ENCODE measurements around the gene EIF2AK3. TPM values are rescaled to one million over a fixed set of nuclear protein-coding genes. Genes with fewer than 3 reads are reported as not detected.

Gene EIF2AK3
- polyA plus RNA-seq, 1 experiment = 3.8 TPM

DNA sequence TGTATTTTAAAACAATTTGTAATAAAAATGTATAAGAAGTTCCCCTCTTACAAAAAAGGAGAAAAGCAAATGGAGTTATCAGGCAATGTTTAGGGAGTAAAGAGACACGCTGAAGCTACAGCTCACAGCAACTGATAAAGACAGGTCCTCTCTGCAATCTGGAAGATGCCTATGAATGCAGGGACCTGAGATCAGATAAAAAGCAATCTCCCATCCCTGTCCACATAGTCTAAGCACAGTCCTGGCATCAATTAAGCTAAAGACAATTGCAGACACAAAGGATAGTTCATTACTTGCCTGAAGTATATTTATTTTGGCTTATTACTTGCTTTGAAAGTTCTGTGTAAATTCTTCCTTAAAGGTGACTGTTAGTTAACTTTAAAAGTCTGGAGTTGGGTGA is 5.0 kb downstream of the EIF2AK3 start:
- ChIA-PET CTCF (interaction anchor here (0.5 to 0.8 kb wide), 3 partner anchors 16 to 50 kb away, joined by 3 to 4 read pairs (median 3); no protein-coding TSS in a partner anchor), POLR2A (interaction anchor here (0.6 kb wide), 1 partner anchor 13 kb away, joined by 17 read pairs; no protein-coding TSS in a partner anchor)
- Histone ChIP-seq H3K4me3 (ENCODE audit: low read depth, low read length) (no peak overlapping the region), H3K27me3 (ENCODE audit: control insufficient read depth, insufficient read depth, low read length) (no peaks in the 10 kb centered on the region), H3K36me3 (ENCODE audit: control insufficient read depth, insufficient read depth, low read length) (no peaks in the 10 kb centered on the region)
- DNase-seq (ENCODE audit: low read depth) = no peak
- TF ChIP-seq CTCF (IDR thresholded peaks at IDR 0.05; ENCODE audit: insufficient read depth, low read depth, low read length) = no peak

DNA sequence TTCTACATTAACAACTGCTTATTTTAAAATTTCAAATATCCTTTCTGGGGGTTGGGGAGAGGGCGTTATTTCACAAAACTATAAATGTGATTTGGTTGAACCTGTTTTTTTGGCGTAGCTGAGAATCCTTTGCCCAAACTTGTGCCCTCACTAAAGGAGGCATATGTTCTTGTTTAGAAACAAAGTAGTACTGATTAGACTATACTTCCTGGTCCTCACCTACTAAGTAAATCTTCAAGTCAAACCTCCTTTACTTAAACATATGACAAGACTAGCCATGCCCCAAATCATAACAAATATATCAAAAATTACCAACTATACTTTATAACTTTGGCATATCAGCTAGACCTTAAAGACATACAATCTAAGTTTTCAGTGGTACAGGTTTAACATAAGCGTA is 5.8 kb downstream of the EIF2AK3 start:
- CTCF ChIA-PET = interaction anchor here (1.1 to 1.2 kb wide), 2 partner anchors 9 to 50 kb away, joined by 3 read pairs; no protein-coding TSS in a partner anchor
- DNase-seq (ENCODE audit: low read depth) = no peak
- POLR2A ChIA-PET = no interaction called here
- no peak overlapping the region for H3K4me3 ChIP-seq (ENCODE audit: low read depth, low read length)
- no peaks in the 10 kb centered on the region for H3K36me3 ChIP-seq (ENCODE audit: control insufficient read depth, insufficient read depth, low read length)
- H3K27me3 ChIP-seq (ENCODE audit: control insufficient read depth, insufficient read depth, low read length) = no peaks in the 10 kb centered on the region
- no peak for TF ChIP-seq CTCF (IDR thresholded peaks at IDR 0.05; ENCODE audit: insufficient read depth, low read depth, low read length)

DNA sequence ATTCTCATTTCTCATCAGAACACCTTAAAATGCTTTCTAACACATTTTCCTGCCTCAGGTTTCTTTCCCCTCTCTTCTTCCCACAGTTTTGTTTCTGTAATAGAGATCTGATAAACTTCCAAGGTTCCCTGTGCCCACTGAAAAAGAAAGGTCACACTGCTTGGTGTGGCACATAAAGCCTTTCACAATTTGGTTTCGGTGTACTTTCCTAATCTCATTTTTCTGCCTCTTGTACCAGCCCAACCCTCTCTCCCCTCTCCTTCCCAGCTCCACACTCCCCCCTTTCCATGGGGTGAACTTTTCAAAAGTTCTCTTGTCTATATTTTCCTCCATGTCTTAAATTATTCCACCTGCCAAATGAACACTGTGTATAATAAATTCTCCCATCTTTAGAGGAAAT is 7.2 kb downstream of the EIF2AK3 start:
- CTCF ChIA-PET = interaction anchor here (1.8 kb wide), 1 partner anchor 29 kb away, joined by 3 read pairs; no protein-coding TSS in a partner anchor
- H3K4me3 ChIP-seq (ENCODE audit: low read depth, low read length) = no peak overlapping the region
- TF ChIP-seq CTCF (IDR thresholded peaks at IDR 0.05; ENCODE audit: insufficient read depth, low read depth, low read length) = no peak
- no peaks in the 10 kb centered on the region for H3K36me3 ChIP-seq (ENCODE audit: control insufficient read depth, insufficient read depth, low read length)
- H3K27me3 ChIP-seq (ENCODE audit: control insufficient read depth, insufficient read depth, low read length) = no peaks in the 10 kb centered on the region
- POLR2A ChIA-PET = no interaction called here
- no peak for DNase-seq (ENCODE audit: low read depth)

DNA sequence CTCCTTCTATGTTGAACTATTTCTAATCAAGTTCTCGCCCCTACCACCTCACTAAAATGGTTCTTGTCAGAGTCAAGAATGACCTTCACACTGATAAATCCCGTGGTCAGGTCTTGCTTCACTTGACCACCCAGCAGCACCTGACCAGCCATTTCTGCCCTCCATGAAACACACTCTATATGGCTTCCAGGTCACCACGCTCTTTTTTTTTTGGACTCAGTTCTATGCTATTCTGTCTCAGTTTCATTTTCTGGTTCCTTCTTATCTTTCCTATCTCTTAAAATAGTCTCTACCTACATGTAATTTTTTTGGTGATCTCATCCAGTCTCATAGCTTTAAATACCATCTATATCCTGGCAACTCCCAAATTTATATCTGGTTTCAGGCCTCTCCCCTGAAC is 11.4 kb downstream of the EIF2AK3 start:
- no peak for DNase-seq (ENCODE audit: low read depth)
- POLR2A ChIA-PET = no interaction called here
- no peak for TF ChIP-seq CTCF (IDR thresholded peaks at IDR 0.05; ENCODE audit: insufficient read depth, low read depth, low read length)
- CTCF ChIA-PET = no interaction called here
- Histone ChIP-seq H3K36me3 (ENCODE audit: control insufficient read depth, insufficient read depth, low read length) (no peaks in the 10 kb centered on the region), H3K27me3 (ENCODE audit: control insufficient read depth, insufficient read depth, low read length) (no peaks in the 10 kb centered on the region), H3K4me3 (ENCODE audit: low read depth, low read length) (no peak overlapping the region)

DNA sequence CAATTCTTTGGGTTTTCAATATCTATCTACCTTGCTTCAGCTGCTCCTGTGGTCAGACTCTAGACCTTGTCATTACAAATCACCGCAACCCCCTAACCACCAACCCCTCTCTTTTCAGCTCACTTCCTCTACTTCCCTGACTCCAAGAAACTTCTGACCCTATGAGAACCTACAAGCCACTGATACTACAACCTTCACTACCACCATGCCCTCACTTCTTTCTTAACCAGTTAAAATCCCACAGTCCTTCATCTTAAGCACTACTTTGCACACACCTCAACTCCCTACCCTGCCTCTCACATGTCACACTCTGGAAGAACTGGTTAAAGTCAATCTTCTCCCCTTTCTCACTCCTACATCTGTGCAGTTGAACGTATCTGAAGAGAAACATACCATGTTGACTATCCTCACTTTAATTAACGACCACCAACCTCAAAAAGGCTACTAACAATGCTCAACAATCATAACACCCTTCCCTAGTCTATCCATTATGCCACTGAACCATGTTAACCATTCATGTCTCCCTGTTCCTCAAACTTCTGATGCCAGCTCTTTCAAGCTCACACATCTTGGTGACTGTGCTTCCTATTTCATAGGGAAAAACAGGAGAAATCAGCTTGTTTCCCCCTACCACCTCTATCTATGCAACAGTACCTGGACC is 12.6 kb downstream of the EIF2AK3 start:
- TF ChIP-seq CTCF (IDR thresholded peaks at IDR 0.05; ENCODE audit: insufficient read depth, low read depth, low read length) = no peak

More for the DNA sequence above, 12.6 kb downstream of the EIF2AK3 start:
- no peak for DNase-seq (ENCODE audit: low read depth)
- H3K36me3 ChIP-seq (ENCODE audit: control insufficient read depth, insufficient read depth, low read length) = no peaks in the 10 kb centered on the region
- CTCF ChIA-PET = no interaction called here
- no peaks in the 10 kb centered on the region for H3K27me3 ChIP-seq (ENCODE audit: control insufficient read depth, insufficient read depth, low read length)
- H3K4me3 ChIP-seq (ENCODE audit: low read depth, low read length) = no peak overlapping the region
- POLR2A ChIA-PET = no interaction called here

Measured in BJ (cell line).